Parathyroid adenoma (tissue), 2 donors: ENCODE results near the gene MIX23.

Experiments used
- H2AFZ ChIP-seq: fragments of 300-600 bp; sonication (generic); one replicate; pipeline ENCODE4 v1.7.0; 2017; ENCODE audit warnings: antibody characterized with exemption, mild to moderate bottlenecking
- H3K27ac ChIP-seq: fragments of 300-600 bp; sonication (generic); one replicate; pipeline ENCODE4 v1.7.0; 2017
- H3K27me3 ChIP-seq: fragments of 300-600 bp; sonication (generic); one replicate; pipeline ENCODE4 v1.7.0; 2017; ENCODE audit warnings: low read length; ENCODE audit not compliant: control insufficient read depth, insufficient read depth
- H3K36me3 ChIP-seq: fragments of 300-600 bp; sonication (generic); one replicate; pipeline ENCODE4 v1.7.0; 2017; ENCODE audit warnings: low read length; ENCODE audit not compliant: control insufficient read depth, insufficient read depth
- H3K4me1 ChIP-seq: fragments of 300-600 bp; sonication (generic); one replicate; pipeline ENCODE4 v1.7.0; 2017; ENCODE audit warnings: control low read depth
- H3K4me2 ChIP-seq: fragments of 300-600 bp; sonication (generic); one replicate; pipeline ENCODE4 v1.7.0; 2017; ENCODE audit warnings: low read length
- H3K4me3 ChIP-seq: fragments of 300-600 bp; sonication (generic); one replicate; pipeline ENCODE4 v1.7.0; 2017; ENCODE audit warnings: low read depth, low read length
- H3K79me2 ChIP-seq: fragments of 300-600 bp; sonication (generic); one replicate; pipeline ENCODE4 v1.7.0; 2017; ENCODE audit warnings: control low read depth
- H3K9ac ChIP-seq: fragments of 300-600 bp; sonication (generic); one replicate; pipeline ENCODE4 v1.7.0; 2017; ENCODE audit warnings: mild to moderate bottlenecking
- H3K9me3 ChIP-seq: fragments of 300-600 bp; sonication (generic); one replicate; pipeline ENCODE4 v1.7.0; 2017; ENCODE audit warnings: low read length; ENCODE audit not compliant: control insufficient read depth
- TF ChIP-seq, protein P1 (sequence below): fragments of 300-600 bp; sonication (generic); IDR thresholded peaks from one replicate; pipeline ENCODE4 v1.7.0; 2017; ENCODE audit warnings: antibody characterized with exemption, mild to moderate bottlenecking
- donor health status: primary hyperparathyroidism.

The MIX23 gene

GRCh38 chr3:122391681-122392446 lies 8.8 kb upstream of the MIX23 start:
- H3K4me3 ChIP-seq: no peak overlapping the region
- no peak overlapping the region for H3K27ac ChIP-seq
- no peak overlapping the region for H3K9ac ChIP-seq
- H3K36me3 ChIP-seq: no peaks in the 10 kb centered on the region
- H3K4me2 ChIP-seq: no peak overlapping the region
- peaks cover 3% of the 10 kb centered on the region for H3K4me1 ChIP-seq
- no peaks in the 10 kb centered on the region for H3K27me3 ChIP-seq
- H2AFZ ChIP-seq: no peak overlapping the region
- H3K79me2 ChIP-seq: peaks cover 5% of the 10 kb centered on the region
- no peaks in the 10 kb centered on the region for H3K9me3 ChIP-seq
- TF ChIP-seq, protein P1, sequence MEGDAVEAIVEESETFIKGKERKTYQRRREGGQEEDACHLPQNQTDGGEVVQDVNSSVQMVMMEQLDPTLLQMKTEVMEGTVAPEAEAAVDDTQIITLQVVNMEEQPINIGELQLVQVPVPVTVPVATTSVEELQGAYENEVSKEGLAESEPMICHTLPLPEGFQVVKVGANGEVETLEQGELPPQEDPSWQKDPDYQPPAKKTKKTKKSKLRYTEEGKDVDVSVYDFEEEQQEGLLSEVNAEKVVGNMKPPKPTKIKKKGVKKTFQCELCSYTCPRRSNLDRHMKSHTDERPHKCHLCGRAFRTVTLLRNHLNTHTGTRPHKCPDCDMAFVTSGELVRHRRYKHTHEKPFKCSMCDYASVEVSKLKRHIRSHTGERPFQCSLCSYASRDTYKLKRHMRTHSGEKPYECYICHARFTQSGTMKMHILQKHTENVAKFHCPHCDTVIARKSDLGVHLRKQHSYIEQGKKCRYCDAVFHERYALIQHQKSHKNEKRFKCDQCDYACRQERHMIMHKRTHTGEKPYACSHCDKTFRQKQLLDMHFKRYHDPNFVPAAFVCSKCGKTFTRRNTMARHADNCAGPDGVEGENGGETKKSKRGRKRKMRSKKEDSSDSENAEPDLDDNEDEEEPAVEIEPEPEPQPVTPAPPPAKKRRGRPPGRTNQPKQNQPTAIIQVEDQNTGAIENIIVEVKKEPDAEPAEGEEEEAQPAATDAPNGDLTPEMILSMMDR: no peak

- Histone ChIP-seq H3K27ac (no peak overlapping the region), H3K4me2 (no peak overlapping the region), H2AFZ (no peak overlapping the region), H3K9ac (no peak overlapping the region), H3K36me3 (no peaks in the 10 kb centered on the region), H3K9me3 (no peaks in the 10 kb centered on the region), H3K79me2 (peaks cover 12% of the 10 kb centered on the region), H3K27me3 (no peaks in the 10 kb centered on the region), H3K4me1 (peaks cover 3% of the 10 kb centered on the region), H3K4me3 (no peak overlapping the region)
- TF ChIP-seq, protein P1: no peak
Measured at GRCh38 chr3:122390665-122391064, 7.6 kb upstream of the MIX23 start.

GRCh38 chr3:122389892-122390291 lies 6.9 kb upstream of the MIX23 start:
- Histone ChIP-seq H3K27me3 (no peaks in the 10 kb centered on the region), H3K79me2 (peaks cover 12% of the 10 kb centered on the region), H3K4me1 (peaks cover 3% of the 10 kb centered on the region), H3K9ac (no peak overlapping the region), H3K9me3 (no peaks in the 10 kb centered on the region), H3K4me2 (no peak overlapping the region), H3K36me3 (no peaks in the 10 kb centered on the region), H2AFZ (no peak overlapping the region), H3K27ac (no peak overlapping the region), H3K4me3 (no peak overlapping the region)
- TF ChIP-seq, protein P1: no peak

- H3K27ac ChIP-seq: no peak overlapping the region
- H3K27me3 ChIP-seq: no peaks in the 10 kb centered on the region
- peaks cover 13% of the 10 kb centered on the region for H3K79me2 ChIP-seq
- TF ChIP-seq, protein P1: no peak
- H3K4me1 ChIP-seq: peaks cover 3% of the 10 kb centered on the region
- no peak overlapping the region for H3K4me3 ChIP-seq
- no peak overlapping the region for H3K4me2 ChIP-seq
- no peak overlapping the region for H3K9ac ChIP-seq
- no peaks in the 10 kb centered on the region for H3K9me3 ChIP-seq
- H2AFZ ChIP-seq: no peak overlapping the region
- no peaks in the 10 kb centered on the region for H3K36me3 ChIP-seq
Measured at GRCh38 chr3:122389197-122389596, 6.2 kb upstream of the MIX23 start.

DNA sequence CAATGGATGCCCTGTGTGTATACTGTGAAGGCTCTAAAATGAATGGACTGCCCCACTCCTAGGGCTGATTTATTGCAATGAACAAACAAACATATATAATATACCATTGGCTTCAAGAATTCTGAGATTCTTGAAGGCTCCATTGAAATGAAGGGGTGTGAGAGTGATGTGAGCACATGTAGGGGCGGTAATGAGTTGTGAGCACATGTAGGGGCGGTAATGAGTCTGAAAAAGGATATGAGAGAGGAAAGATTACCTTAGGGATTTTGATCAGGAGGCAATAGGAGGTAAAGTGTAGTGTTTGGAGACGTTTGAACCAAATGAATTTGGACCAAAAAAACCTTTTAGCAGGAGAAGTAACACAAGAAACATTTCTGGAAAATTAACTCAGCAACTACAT lies 4.7 kb upstream of the MIX23 start:
- Histone ChIP-seq H3K27me3 (no peaks in the 10 kb centered on the region), H3K4me2 (no peak overlapping the region), H3K4me3 (no peak overlapping the region), H2AFZ (no peak overlapping the region), H3K27ac (no peak overlapping the region), H3K4me1 (no peaks in the 10 kb centered on the region), H3K9ac (no peak overlapping the region), H3K9me3 (no peaks in the 10 kb centered on the region), H3K36me3 (no peaks in the 10 kb centered on the region), H3K79me2 (peaks cover 16% of the 10 kb centered on the region)
- TF ChIP-seq, protein P1: no peak
